ENCODE results near the gene GNAL. TPM values are rescaled to one million over a fixed set of nuclear protein-coding genes. Genes with fewer than 3 reads are reported as not detected.
A peak's percentile ranks its signal among the peaks of the same experiment; 100 is the strongest.
"Not testable (repeated sequence)": the region's sequence is repeated elsewhere in the genome, so short reads cannot be mapped to it uniquely, and the experiment has no call there.

The GNAL gene
- total RNA-seq, 4 donors from 2014 or later: 13.3 to 22.0 (median 19.9) TPM

DNA sequence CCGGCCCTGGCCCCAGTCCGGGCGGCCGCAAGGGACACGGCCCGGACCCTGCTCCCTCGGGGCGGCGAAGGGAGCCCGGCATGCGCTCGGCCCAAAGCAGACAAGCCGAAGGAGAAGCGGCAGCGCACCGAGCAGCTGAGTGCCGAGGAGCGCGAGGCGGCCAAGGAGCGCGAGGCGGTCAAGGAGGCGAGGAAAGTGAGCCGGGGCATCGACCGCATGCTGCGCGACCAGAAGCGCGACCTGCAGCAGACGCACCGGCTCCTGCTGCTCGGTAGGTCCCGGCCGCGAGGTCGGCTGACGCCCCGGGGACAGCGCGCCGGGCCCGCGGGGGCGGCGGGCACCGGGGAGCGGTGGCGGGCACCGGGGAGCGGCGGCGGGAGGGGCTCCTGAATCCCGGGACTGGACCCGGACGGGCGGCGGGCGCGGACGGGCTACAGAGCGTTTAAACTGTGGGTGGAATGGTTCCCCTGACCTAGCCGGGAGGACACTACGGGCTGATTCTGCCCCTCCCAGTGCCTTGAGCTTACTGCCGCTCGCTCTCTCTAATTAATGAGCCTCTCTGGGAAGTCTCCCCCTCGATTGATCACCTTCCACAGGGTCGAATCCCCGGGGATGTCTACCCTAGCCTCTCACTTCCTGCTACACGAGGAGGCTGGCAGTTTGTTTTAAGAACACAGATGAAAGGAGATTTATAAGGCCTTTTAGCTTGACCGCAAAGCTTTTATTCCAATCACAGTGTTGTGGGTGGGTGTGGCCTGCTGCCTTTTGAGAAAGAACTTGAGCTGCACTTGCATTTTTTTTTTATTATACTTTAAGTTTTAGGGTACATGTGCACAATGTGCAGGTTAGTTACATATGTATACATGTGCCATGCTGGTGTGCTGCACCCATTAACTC is 853 bp downstream of the GNAL start:
- Histone ChIP-seq H3K36me3 (no peaks in the 10 kb centered on the region), H3K9me3 (no peaks in the 10 kb centered on the region), H3K27me3 (no peaks in the 10 kb centered on the region), H3K4me1 (peaks cover 5 to 21% (median 15%) of the 10 kb centered on the region in 4 donors), H3K4me3 (peak overlapping the region; percentile 66 to 86 (median 74)), H3K27ac (replicated peaks in 1 of 4) (peak overlapping the region; percentile 64 to 91 (median 79))
- no peak for TF ChIP-seq EP300 (IDR thresholded peaks at IDR 0.05)
- no peak for TF ChIP-seq POLR2A (IDR thresholded peaks at IDR 0.05; ENCODE audit: low read depth)
- no peak for TF ChIP-seq POLR2AphosphoS5 (IDR thresholded peaks at IDR 0.05)
- TF ChIP-seq, protein P1, sequence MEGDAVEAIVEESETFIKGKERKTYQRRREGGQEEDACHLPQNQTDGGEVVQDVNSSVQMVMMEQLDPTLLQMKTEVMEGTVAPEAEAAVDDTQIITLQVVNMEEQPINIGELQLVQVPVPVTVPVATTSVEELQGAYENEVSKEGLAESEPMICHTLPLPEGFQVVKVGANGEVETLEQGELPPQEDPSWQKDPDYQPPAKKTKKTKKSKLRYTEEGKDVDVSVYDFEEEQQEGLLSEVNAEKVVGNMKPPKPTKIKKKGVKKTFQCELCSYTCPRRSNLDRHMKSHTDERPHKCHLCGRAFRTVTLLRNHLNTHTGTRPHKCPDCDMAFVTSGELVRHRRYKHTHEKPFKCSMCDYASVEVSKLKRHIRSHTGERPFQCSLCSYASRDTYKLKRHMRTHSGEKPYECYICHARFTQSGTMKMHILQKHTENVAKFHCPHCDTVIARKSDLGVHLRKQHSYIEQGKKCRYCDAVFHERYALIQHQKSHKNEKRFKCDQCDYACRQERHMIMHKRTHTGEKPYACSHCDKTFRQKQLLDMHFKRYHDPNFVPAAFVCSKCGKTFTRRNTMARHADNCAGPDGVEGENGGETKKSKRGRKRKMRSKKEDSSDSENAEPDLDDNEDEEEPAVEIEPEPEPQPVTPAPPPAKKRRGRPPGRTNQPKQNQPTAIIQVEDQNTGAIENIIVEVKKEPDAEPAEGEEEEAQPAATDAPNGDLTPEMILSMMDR (IDR thresholded peaks at IDR 0.05): no peak
- WGBS: 2% methylated on average over 22 of the region's 72 CpGs
- DNase-seq (ENCODE audit: extremely low spot score): peak; percentile 87
- intact Hi-C loops (cut with DNase I): no loop called here

DNA sequence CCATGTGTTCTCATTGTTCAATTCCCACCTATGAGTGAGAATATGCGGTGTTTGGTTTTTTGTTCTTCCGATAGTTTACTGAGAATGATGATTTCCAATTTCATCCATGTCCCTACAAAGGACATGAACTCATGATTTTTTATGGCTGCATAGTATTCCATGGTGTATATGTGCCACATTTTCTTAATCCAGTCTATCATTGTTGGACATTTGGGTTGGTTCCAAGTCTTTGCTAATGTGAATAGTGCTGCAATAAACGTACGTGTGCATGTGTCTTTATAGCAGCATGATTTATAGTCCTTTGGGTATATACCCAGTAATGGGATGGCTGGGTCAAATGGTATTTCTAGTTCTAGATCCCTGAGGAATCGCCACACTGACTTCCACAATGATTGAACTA is 1.6 kb downstream of the GNAL start:
- DNase-seq (ENCODE audit: extremely low spot score); H3K27me3 ChIP-seq; H3K4me3 ChIP-seq; H3K27ac ChIP-seq (replicated peaks in 1 of 4); H3K9me3 ChIP-seq; H3K36me3 ChIP-seq; intact Hi-C loops (cut with DNase I): not testable (repeated sequence)
- H3K4me1 ChIP-seq: peaks cover 5 to 21% (median 15%) of the 10 kb centered on the region in 4 donors
- 69% methylated on average over 4 of the region's 5 CpGs for WGBS

DNA sequence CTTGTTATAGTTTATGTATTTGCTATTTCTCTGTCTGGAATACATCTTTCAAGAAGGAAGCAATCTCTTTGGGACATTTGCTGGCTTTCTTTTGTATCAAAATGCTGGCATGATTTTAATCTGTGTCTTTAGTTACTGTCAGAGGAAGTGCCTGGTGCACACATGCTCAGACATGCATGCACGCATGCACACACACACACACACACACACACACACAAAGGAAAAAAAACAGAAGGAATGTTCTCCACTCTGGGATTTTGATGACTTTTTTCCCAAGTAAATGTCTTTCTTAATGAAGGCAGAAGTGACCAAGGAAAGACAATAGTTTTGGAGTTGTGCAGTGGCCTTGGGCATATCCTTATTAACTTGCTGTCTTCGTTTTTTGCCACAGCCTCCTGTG is 6.7 kb downstream of the GNAL start:
- DNase-seq (ENCODE audit: extremely low spot score): no peak
- WGBS: 94% methylated on average over 2 of the region's 2 CpGs
- Histone ChIP-seq H3K4me1 (no peaks in the 10 kb centered on the region), H3K36me3 (no peaks in the 10 kb centered on the region), H3K9me3 (no peaks in the 10 kb centered on the region), H3K27ac (replicated peaks in 1 of 4) (no peak overlapping the region), H3K27me3 (no peaks in the 10 kb centered on the region), H3K4me3 (no peak overlapping the region)
- intact Hi-C loops (cut with DNase I): no loop called here
- no peak for TF ChIP-seq POLR2AphosphoS5 (IDR thresholded peaks at IDR 0.05)
- no peak for TF ChIP-seq EP300 (IDR thresholded peaks at IDR 0.05)
- TF ChIP-seq, protein P1 (IDR thresholded peaks at IDR 0.05): no peak
- TF ChIP-seq POLR2A (IDR thresholded peaks at IDR 0.05; ENCODE audit: low read depth): no peak

DNA sequence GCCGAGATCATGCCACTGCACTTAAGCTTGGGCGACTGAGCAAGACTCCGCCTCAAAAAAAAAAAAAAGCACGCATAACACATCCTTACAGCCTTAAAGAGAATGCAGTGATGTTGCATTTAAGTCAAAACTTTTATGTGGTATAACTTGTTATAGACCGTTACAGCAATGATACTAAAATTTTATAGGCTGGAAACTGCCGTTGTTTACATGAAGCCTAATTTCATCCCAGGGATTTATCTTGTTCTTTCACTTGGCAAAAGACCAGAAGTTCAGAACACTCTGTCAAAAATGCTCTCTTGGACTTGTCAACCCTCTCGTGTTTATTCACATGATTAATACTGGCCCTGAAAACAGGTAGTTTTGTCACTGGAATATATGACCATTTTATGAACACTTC is 7.4 kb downstream of the GNAL start:
- Histone ChIP-seq H3K9me3 (no peaks in the 10 kb centered on the region), H3K4me1 (no peaks in the 10 kb centered on the region), H3K27ac (replicated peaks in 1 of 4) (no peak overlapping the region), H3K4me3 (no peak overlapping the region), H3K27me3 (no peaks in the 10 kb centered on the region), H3K36me3 (no peaks in the 10 kb centered on the region)
- 71% methylated on average over 7 of the region's 7 CpGs for WGBS
- TF ChIP-seq POLR2AphosphoS5 (IDR thresholded peaks at IDR 0.05) (no peak), POLR2A (IDR thresholded peaks at IDR 0.05; ENCODE audit: low read depth) (no peak), EP300 (IDR thresholded peaks at IDR 0.05) (no peak)
- TF ChIP-seq, protein P1 (IDR thresholded peaks at IDR 0.05): no peak
- DNase-seq (ENCODE audit: extremely low spot score): no peak
- intact Hi-C loops (cut with DNase I): no loop called here

DNA sequence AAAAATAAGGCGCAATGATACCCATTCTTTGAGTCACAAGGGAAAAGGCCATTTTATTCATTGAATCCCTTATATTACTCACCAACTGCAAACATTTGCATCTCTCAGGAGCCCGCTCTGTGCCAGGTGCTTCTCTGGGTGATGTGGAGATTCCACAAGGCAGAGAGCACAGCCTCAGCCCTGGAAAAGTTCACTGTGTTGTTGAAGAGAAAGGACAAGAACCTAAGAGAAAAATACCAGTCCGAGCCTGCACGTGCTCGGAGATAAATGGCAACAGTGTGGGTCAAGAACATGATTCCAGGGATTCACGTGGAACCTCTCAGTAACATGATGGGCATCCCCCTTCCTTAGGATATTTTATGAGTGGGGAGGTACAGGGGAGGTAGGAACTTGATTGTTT is 11.8 kb downstream of the GNAL start:
- H3K4me1 ChIP-seq: no peaks in the 10 kb centered on the region
- no peaks in the 10 kb centered on the region for H3K36me3 ChIP-seq
- no peaks in the 10 kb centered on the region for H3K9me3 ChIP-seq
- H3K4me3 ChIP-seq: no peak overlapping the region
- peak; percentile 90 for DNase-seq (ENCODE audit: extremely low spot score)
- no peaks in the 10 kb centered on the region for H3K27me3 ChIP-seq
- TF ChIP-seq, protein P1 (IDR thresholded peaks at IDR 0.05): no peak
- no peak for TF ChIP-seq POLR2A (IDR thresholded peaks at IDR 0.05; ENCODE audit: low read depth)
- 85% methylated on average over 6 of the region's 6 CpGs for WGBS
- intact Hi-C loops (cut with DNase I): no loop called here
- no peak overlapping the region for H3K27ac ChIP-seq (replicated peaks in 1 of 4)
